Testis (tissue), 2 donors: Measurements from ENCODE around the gene MOV10L1.

ENCODE experiments used
- CTCF ChIP-seq, 3 experiments: fragments of 450-650 bp in 2 of 3; fragments of 200-600 bp in 1 of 3; sonication (generic) in 1 of 3; IDR thresholded peaks; one replicate each; pipeline ENCODE4 v1.5.1; 2016 to 2019; ENCODE audit warnings: antibody characterized with exemption in 3 of 3, mild to moderate bottlenecking in 2 of 3, moderate library complexity in 1 of 3
- POLR2A ChIP-seq: fragments of 450-650 bp; IDR thresholded peaks from one replicate; pipeline ENCODE4 v1.6.1; 2017; ENCODE audit warnings: antibody characterized with exemption, mild to moderate bottlenecking, moderate library complexity

DNA sequence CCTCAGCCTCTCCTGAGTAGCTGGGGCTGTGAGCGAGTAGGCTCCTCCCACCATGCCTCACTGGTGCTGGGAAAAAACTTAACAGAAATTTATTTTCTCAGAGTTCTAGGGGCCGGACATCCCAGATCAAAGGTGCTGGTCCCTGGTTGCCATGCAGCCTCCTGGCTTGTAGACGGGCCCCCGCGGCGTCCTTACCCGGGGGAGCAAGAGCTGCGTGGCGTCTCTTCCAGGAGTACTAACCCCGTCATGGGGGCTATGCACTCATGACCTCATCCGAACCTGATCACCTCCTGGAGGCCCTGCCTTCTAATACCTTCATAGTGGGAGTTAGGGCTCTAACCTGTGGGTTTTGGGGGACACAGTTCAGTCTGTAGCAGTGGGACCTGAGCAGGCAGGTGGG lies 98.5 kb downstream of the MOV10L1 start:
- TF ChIP-seq POLR2A = no peak
- no peak for TF ChIP-seq CTCF (IDR thresholded peaks at IDR 0.05)
